NCI-H774 (cell line): ENCODE data around the gene SUPT5H.
"Not testable (repeated sequence)": the region's sequence is repeated elsewhere in the genome, so short reads cannot be mapped to it uniquely, and the experiment has no call there.

Experiments
- DNase-seq: peaks from one replicate; lab custom pipeline; 2025; lab: John Stamatoyannopoulos, UW

Gene SUPT5H

DNA sequence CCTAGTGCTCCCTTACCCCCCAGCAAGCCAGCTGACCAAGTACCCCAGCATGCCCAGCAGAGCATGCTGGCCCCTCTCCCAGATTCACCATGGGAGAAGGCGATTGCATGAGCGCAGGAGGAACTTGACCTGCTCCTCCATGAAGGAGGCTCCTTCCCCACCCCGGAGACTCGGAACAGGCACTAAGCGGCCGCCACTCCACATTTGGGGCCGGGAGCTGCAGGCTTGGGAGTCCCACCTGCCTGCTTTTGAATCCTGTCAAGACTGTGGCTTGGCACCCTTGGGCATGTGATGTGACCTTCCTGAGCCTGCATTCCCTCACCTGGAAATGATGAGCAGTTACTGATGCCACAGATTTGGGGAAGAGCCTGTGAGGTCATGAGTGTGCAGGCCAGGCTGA lies 22.6 kb downstream of the SUPT5H start:
- no peak for DNase-seq

DNA sequence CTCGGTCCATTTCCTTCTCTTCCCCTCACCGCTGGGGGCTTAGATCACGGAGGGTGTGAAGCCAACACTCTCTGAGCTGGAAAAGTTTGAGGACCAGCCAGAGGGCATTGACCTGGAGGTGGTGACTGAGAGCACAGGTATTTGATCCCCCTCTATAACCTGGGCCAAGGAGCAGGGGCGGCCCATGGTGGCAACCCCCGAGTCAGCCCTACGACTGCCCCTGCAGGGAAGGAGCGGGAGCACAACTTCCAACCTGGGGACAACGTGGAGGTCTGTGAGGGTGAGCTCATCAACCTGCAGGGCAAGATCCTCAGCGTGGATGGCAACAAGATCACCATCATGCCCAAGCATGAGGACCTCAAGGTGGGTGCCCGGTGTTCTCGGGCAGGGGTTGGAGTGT lies 23.7 kb downstream of the SUPT5H start:
- no peak for DNase-seq

DNA sequence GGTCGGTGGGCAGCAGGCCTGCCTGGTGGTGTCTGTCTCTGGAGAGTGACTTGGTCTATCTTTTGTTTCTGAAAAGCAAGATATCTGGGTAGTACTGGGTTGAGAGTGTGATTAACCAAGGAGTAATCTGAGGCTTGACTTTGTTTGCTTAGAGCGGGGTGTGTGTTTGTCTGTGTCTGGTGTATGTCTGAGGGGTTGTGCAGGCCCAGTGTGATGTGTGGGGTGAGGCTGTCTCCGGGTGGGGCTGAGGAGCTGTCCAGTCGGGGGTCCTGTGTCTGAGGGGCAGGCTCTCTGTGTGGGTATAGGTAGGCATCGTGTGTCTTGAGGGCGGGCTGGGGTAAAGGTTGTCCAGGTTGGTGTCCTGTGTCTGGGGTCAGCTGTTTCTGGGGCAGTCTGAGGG lies 24.2 kb downstream of the SUPT5H start:
- DNase-seq: no peak

DNA sequence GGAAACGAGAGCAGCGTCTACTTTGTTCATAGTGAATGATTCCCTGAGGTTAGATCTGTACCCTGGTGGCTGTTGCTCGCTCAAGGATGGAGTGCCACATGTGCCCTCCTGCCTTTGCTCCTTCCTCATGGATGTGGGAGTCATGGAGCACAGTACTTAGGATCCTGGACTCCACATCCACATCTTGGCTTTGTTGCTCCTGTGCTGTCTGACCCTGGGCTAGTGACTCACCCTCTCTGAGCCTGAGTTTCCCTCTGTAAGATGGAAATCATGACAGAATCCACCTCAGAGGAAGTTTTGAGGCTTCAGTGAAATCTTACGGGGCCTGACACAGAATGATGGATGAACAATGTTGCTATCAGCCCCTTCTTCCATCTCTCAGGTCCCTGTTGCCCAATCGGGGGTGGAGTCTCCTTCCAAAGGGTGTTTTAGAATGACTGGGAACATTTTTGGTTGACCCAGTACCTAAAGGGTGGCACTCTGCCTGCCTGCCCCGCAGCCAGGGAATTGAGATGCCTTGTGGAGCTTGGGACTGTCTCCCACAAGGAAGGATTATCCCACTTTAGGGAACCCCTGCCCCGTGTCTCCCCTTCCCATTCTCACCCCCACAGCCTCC lies 25.4 kb downstream of the SUPT5H start:
- no peak for DNase-seq

DNA sequence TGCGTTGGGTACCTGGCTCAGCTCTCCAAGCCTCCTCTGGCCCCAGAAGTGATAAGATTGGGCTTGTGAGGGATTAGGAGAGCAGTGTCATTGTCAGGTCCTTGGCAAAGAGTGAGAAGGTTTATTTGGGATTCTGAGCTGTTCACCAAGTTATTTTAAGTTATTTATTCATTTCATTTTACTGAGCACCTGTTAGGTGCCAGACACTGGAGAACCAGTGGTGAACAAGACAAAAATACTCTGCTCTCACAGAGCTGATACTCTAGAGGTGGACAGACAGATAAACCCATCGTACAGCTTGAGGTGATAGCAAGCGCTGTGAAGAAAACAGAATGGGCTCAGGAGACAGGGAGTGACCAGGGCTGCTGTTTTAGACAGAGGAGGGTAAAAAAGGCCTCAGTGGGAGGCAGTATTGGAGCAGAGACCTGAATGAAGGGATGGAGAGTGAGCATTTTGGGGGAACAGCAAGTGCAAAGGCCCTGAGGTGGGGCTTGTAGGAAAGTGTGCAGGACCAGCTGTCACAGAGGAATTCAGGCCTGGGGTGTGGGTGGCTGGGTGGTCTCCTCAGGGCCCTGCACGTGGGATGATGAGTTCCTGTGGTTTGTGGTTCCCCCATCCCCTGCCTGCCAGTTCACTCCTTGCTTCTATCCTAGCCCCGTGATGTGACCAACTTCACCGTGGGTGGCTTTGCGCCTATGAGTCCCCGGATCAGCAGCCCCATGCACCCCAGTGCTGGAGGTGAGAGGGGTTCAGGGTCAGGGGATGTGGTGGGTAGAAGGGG lies 26.6 kb downstream of the SUPT5H start:
- no peak for DNase-seq

DNA sequence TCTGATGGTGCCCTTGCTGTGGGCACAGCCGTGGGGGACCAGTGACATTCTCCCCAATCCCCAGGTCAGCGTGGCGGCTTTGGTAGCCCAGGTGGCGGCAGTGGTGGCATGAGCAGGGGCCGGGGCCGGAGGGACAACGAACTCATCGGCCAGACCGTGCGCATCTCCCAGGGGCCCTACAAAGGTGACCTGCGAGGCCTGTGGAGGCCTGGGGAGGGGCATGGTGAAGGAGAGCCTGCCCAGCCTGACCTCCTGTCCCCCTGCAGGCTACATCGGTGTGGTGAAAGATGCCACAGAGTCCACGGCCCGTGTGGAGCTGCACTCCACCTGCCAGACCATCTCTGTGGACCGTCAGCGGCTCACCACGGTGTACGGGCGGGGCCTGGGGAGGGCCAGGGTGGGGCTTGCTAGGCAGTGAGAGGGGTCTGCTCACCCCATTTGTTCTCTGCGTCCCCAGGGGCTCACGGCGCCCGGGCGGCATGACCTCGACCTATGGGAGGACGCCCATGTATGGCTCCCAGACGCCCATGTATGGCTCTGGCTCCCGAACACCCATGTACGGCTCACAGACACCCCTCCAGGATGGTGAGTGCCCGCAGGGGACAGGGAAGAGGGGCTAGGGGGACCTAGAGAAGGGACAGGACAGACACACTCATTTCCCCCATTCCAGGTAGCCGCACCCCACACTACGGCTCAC lies 27.5 kb downstream of the SUPT5H start:
- no peak for DNase-seq

DNA sequence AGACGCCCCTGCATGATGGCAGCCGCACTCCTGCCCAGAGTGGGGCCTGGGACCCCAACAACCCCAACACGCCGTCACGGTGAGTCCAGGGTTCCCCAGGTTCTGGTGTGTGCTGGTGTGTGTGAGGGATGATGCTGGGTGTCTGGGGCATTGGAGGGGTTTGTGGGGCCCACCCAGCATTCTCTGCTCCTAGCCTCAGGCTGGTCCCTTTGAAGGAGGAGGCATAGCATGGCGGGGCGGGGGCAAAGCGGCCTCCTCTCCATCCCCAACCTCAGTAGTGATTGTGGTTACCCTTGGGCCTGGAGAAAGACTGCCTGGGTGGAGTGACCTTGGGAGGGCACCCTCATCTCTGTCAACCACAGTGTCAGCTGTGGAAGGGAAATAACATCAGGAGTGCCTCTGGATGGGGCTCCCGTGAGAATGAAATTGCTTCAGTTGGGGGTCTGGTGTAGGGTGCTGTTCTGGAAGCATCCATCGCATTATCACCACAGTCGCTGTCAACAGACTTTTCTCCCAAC lies 28.1 kb downstream of the SUPT5H start:
- DNase-seq: no peak

DNA sequence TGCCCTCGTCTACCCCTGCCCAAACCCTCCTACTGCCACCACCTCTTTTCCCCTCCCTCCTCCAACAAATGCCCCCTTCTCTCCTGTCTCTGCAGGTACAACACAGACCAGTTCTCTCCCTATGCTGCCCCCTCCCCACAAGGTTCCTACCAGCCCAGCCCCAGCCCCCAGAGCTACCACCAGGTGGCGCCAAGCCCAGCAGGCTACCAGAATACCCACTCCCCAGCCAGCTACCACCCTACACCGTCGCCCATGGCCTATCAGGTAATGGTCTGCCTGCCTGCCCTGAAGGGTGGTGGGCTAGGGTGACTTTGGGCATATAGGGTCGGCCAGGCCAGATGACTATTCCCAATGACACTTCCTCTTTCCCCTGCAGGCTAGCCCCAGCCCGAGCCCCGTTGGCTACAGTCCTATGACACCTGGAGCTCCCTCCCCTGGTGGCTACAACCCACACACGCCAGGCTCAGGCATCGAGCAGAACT lies 28.8 kb downstream of the SUPT5H start:
- peak; percentile 7 for DNase-seq

DNA sequence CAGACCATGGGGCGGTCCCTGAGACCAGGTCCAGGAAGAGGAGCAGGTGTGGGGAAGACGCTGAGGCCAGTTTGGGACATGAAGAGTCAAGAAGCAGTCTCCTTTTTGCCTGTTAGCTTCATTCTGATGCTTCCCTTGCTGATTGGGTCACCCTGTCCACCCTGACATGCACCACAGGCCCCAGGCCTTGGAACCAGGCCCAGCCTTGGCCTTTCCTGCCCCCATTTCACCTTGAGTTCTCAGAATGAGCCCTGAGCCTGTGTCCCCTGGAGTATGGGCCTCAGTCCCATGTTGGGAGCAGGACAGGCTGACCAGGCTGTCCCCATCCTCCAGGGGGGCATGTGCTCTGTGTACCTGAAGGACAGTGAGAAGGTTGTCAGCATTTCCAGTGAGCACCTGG lies 30.4 kb downstream of the SUPT5H start:
- no peak for DNase-seq

DNA sequence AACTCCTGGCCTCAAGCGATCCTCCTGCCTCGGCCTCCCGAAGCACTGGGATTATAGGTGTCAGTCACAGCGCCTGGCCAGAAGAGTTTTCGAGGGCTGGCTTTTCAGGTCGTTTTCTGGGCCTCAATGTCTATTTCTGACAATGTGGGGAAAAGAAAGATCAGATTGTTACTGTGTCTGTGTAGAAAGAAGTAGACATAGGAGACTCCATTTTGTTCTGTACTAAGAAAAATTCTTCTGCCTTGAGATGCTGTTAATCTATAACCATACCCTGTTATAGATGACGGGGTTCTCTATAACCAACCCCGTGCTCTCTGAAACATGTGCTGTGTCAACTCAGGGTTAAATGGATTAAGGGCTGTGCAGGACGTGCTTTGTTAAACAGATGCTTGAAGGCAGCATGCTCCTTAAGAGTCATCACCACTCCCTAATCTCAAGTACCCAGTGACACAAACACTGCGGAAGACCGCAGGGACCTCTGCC lies 34.0 kb downstream of the SUPT5H start:
- not testable (repeated sequence) for DNase-seq

DNA sequence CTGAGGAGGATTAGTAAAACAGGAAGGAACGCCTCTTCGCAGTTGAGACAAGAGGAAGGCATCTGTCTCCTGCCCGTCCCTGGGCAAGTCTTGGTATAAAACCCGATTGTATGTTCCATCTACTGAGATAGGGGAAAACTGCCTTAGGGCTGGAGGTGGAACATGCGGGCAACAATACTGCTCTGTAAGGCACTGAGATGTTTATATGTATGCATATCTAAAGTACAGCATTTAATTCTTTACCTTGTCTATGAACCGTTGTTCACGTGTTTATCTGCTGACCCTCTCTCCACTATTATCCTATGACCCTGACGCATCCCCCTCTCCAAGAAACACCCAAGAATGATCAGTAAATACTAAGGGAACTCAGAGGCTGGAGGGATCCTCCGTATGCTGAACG lies 34.5 kb downstream of the SUPT5H start:
- DNase-seq: no peak

DNA sequence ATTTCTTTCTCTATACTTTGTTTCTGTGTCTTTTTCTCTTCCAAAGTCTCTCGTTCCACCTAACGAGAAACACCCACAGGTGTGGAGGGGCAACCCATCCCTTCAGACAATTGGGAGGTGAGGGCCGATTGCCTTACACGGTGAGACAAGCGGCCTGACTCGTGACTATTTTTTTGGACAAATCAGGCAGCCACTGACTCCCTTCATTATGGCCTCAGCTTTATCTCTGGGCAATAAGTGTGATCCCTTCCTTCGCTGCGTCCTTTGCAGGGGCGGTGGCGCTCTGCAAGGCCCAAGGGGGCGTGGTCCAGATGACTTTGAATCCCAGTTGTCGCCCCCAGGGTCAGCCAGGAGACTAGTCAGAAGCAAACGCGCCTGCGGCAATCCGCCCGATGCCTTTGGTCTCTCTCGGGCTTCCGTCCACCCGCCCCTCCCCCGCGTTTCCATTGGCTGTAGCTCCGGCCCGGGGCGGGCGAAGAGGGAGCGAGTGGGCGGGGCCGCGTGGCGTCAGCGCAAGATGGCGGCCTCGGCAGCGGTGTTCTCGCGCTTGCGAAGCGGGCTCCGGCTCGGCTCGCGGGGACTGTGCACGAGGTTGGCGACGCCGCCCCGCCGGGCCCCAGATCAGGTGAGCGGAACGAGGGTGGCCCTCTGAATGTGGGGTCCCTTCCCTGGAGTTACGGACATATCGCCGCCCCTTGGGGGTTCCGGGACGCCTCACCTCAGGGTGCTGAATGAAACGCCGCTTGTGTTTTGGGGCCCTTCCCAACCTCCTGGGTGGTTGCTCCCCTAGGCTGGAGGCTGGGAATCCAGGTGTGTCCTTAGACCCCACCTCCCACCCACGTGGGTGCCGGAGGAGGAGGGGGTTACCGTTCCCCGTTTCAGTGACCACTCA lies 35.2 kb downstream of the SUPT5H start, which contains the start of gene TIMM50:
Gene TIMM50, plus strand, starts transcription at position 502 of the 892 bp plus-strand sequence. Its CDS starts 16 bp downstream, at position 518.
- DNase-seq: peak; percentile 92

DNA sequence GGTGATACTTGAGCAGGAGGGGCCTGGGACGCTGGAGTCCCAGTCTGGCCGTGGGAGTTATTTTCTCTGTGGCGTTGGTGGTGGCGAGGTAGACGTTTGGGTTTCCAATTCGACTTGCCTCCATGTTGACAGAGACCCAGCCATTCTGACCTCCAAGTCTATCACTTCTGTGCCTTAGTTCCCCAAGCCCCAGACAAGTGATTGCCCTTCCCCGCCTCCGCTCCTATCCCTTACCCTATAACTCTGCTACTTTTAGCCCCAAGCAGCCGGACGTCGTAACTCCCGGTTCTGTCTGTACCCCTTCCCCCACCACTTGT lies 35.8 kb downstream of the SUPT5H start:
- DNase-seq: no peak

DNA sequence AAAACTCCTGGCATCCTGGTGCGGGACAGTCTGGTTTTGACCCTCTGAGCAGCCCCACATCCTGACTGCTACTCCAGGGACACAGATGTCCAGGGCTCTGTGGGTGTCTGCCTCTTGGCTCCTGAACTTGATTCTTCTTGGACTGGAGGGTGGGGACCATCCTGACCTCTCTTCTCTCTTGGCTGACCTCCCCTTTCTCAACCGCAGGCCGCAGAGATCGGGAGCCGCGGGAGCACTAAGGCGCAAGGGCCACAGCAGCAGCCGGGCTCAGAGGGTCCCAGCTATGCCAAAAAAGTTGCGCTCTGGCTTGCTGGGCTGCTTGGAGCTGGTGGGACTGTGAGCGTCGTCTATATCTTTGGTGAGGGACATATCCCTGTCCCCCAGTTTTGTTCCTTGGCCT lies 36.3 kb downstream of the SUPT5H start:
- DNase-seq: no peak

DNA sequence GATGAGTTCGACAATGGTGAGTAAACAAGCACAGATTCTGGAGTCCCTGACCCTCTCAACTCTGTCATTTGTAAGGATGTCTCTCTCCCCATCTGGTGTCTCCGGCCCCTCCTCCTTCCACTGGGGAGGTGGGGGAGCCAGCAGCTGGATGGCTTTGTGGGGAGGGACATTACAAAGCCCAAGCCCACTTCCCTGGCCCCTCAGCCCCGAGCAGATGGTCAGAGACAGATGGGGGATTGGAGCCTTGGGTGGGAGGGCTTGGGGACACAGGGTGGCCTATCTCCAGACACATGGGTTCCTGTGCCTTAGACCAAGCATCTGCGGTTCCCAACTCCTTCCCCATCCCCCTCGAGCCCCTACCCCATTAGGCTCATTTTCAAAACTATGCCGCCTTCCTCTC lies 37.8 kb downstream of the SUPT5H start:
- no peak for DNase-seq

DNA sequence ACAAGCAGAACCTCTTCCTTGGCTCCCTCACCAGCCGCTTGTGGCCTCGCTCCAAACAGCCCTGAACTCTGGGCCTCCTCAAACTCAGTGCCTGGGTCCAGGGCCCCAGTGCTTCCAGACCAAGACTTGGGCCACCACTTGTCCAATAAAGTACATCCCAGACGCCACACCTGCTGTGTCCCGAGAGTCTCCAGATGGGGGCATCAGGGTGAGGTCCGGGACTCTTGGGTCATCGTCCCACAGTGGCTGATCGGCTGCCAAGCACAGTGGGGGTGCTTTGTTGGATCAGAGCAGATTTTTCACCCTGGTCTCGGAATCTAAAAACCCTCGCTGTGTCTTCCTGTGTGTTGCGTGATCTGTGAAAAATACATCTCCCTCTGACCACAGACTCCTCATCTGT lies 44.4 kb downstream of the SUPT5H start:
- no peak for DNase-seq

DNA sequence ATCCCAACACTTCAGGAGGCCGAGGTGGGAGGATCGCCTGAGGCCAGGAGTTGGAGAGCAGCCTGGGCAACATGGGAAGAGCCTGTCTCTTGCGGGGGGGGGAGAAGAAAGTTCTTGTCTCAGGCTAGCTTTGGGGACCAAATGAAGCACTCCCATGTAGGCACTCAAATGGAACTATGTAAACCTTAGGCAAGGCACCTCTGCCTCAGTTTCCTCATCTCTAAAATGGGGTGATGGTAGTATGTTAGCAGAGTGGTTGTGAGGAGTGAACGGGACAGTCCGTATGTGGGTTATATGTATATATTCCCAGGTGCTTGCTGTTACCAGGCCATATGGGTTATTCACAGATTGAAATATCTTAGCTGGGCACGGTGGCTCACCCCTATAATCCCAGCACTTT lies 46.8 kb downstream of the SUPT5H start:
- DNase-seq: no peak

DNA sequence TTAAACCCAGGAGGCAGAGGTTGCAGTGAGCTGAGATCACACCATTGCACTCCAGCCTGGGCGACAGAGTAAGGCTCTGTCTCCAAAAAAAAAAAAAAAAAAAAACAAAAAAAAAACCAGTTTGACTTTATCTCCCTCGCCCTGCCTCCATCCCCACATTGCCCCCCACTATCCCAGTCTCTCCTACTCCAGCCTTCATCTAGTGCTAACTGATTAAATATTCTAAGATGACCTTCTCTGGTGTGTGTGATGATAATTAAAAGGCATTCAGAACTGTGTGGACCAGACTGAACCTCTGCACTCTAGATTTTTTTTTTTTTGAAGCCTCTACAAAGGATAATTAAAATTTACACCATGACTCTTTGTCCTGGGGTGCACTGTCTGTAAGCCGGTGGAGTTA lies 47.4 kb downstream of the SUPT5H start:
- no peak for DNase-seq

DNA sequence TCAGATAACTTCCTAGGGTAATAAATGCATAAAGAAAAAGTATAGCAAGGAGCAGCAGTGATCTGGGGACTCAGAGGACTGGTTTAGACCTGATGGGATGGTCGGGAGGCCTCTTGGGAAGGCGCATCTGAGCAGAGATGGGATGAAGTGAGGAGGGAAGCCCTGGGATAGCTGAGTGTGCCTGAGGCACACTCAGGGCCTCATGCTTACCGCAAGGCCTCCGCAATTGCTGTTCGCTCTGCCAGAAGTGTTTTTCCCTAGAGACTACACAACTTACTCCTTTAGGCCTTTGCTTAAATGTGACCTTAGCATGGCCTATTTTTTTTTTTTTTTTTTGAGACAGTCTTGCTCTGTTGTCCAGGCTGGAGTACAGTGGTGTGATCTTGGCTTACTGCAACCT lies 49.3 kb downstream of the SUPT5H start:
- DNase-seq: no peak

DNA sequence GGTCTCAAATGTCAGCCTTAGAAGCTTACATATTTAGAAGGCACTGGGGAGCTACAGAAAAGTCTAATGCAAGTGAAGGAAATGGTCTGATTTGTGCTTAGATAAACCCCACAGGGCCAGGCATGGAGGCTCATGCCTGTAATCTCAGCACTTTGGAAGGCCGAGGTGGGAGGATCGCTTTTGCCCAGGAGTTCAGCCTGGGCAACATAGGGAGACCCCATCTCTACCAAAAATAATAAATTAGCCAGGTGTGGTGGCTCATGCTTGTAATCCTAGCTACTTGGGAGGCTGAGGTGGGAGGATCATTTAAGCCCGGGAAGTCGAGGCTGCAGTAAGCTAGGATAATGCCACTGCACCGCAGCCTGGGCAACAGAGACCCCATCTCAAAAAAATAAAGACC lies 50.7 kb downstream of the SUPT5H start:
- no peak for DNase-seq

DNA sequence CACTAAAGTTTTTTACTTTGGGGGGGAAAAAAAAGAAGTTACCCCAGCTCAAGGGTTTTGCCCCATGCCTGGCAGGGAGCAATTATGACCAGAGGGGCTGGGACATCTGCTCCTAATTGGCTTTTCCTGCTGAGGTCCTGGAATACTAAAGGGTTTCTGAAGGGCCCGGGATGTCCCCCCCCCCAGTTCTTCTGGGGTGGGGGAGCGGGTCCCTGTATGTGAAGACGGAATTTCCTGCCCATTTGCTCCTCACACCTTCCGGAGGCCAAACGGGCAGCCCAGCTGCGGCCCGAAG lies 52.3 kb downstream of the SUPT5H start:
- no peak for DNase-seq
